Adrenal gland (tissue), 5 donors: ENCODE measurements around the gene MGAT1.

Experiments
- CTCF ChIP-seq, 6 experiments: fragments of 450-650 bp in 4 of 6; fragments of 200-600 bp in 2 of 6; sonication (generic) in 1 of 6; IDR thresholded peaks; 1 replicate in 5 of 6; 2 replicates in 1 of 6; pipeline versions ENCODE4 v1.5.1 to v1.8.0; 2016 to 2021; ENCODE audit warnings: antibody characterized with exemption in 6 of 6, mild to moderate bottlenecking in 2 of 6, moderate library complexity in 1 of 6
- POLR2A ChIP-seq, 2 donors: fragments of 450-650 bp; IDR thresholded peaks; one replicate each; pipeline ENCODE4 v1.6.1; 2017; ENCODE audit warnings: antibody characterized with exemption in 2 of 2, mild to moderate bottlenecking in 2 of 2, moderate library complexity in 1 of 2
- donor health status: DM: no; HTN: no; CAD: no.

GRCh38 chr5:180825768-180826525 is 23.3 kb upstream of the MGAT1 start:
- TF ChIP-seq CTCF (IDR thresholded peaks at IDR 0.05), result no peak
- no peak for TF ChIP-seq POLR2A (IDR thresholded peaks at IDR 0.05)
